ENCODE results near the gene TSPAN7. TPM values are rescaled to one million over a fixed set of nuclear protein-coding genes. Genes with fewer than 3 reads are reported as not detected.

Gene TSPAN7
- total and polyA plus RNA-seq, 2 donors (not counting 3 experiments of a cell fraction or from before 2014, with no cell fraction given): 3.2 to 5.2 TPM

GRCh38 chrX:38561951-38562719, 793 bp downstream of the TSPAN7 start:
- dilution Hi-C loops (cut with MboI; ENCODE audit: extremely low pct_ligation_motif_present, low sequenced_read_pairs) (no loop called here), intact Hi-C loops (cut with micrococcal nuclease) (no loop called here)
- Histone ChIP-seq H2AFZ (ENCODE audit: low read depth, low read length) (peak overlapping the region; percentile 48), H3K36me3 (ENCODE audit: control insufficient read depth in 2 of 2, extremely low read depth in 1 of 2, insufficient read depth in 2 of 2, low read length in 2 of 2) (no peaks in the 10 kb centered on the region), H3K4me2 (ENCODE audit: insufficient read depth, low read length) (peak overlapping the region; percentile 60), H3K27me3 (ENCODE audit: control insufficient read depth in 2 of 2, insufficient read depth in 2 of 2, low read length in 2 of 2) (no peaks in the 10 kb centered on the region), H3K4me1 (ENCODE audit: control insufficient read depth, extremely low read depth, insufficient read depth, low read length) (peaks cover 16% of the 10 kb centered on the region), H3K4me3 (replicated peaks in 1 of 3; ENCODE audit: insufficient read depth in 1 of 3, low read depth in 1 of 3, low read length in 3 of 3) (peak overlapping the region; percentile 50 to 69 (median 61)), H4K20me1 (replicated peaks; ENCODE audit: control insufficient read depth, extremely low read depth, insufficient read depth, low read length) (no peaks in the 10 kb centered on the region), H3K27ac (ENCODE audit: insufficient read depth, low read depth, low read length) (no peak overlapping the region), H3K9ac (replicated peaks; ENCODE audit: extremely low read depth, insufficient read depth, low read length) (no peak overlapping the region), H3K9me3 (replicated peaks; ENCODE audit: control insufficient read depth, insufficient read depth, low read length) (no peaks in the 10 kb centered on the region), H3K9me1 (replicated peaks; ENCODE audit: control insufficient read depth, extremely low read depth, insufficient read depth, low read length) (no peaks in the 10 kb centered on the region), H3K79me2 (ENCODE audit: control insufficient read depth, insufficient read depth, low read length) (no peaks in the 10 kb centered on the region)
- no TSS peak for BruUV-seq (replicated peaks)
- TF ChIP-seq POLR2AphosphoS5 (IDR thresholded peaks at IDR 0.05; ENCODE audit: insufficient read depth, low read depth, low read length): no peak
- no peak for TF ChIP-seq MYC (IDR thresholded peaks at IDR 0.05; ENCODE audit: low read depth, low read length)
- no peak for TF ChIP-seq CTCF (IDR thresholded peaks at IDR 0.05; ENCODE audit: extremely low read depth in 1 of 2, insufficient read depth in 1 of 2, low read depth in 1 of 2, low read length in 2 of 2)
- TF ChIP-seq POLR2A (IDR thresholded peaks at IDR 0.05; ENCODE audit: low read depth, low read length): no peak
- no peak for TF ChIP-seq JUN (IDR thresholded peaks at IDR 0.05; ENCODE audit: borderline replicate concordance, insufficient read depth, insufficient read length, low read depth)
- no peak for TF ChIP-seq GATA2 (IDR thresholded peaks at IDR 0.05; ENCODE audit: insufficient read depth, insufficient read length, low read depth, low read length)
- TF ChIP-seq, protein P1, sequence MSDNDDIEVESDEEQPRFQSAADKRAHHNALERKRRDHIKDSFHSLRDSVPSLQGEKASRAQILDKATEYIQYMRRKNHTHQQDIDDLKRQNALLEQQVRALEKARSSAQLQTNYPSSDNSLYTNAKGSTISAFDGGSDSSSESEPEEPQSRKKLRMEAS (IDR thresholded peaks at IDR 0.05; ENCODE audit: insufficient read depth, insufficient read length): no peak
- peak; percentile 21 for FAIRE-seq
- POLR2A ChIA-PET: no interaction called here
- DNase-seq (ENCODE audit: low read depth, low spot score): no peak
- CTCF ChIA-PET: no interaction called here
